Astrocyte (in vitro differentiated cells and primary cell): ENCODE results near the gene ATRN.

ENCODE experiments used
- EZH2 ChIP-seq: IDR thresholded peaks from 2 replicates; pipeline ENCODE4 v1.6.1; 2012; ENCODE audit warnings: mild to moderate bottlenecking, low read length, inconsistent platforms; ENCODE audit not compliant: insufficient read depth
- TF ChIP-seq, protein P1 (sequence below): IDR thresholded peaks from 2 replicates; pipeline ENCODE4 v1.5.1; 2011; ENCODE audit warnings: low read depth, mild to moderate bottlenecking, inconsistent platforms, low read length, moderate library complexity; ENCODE audit not compliant: insufficient read depth

DNA sequence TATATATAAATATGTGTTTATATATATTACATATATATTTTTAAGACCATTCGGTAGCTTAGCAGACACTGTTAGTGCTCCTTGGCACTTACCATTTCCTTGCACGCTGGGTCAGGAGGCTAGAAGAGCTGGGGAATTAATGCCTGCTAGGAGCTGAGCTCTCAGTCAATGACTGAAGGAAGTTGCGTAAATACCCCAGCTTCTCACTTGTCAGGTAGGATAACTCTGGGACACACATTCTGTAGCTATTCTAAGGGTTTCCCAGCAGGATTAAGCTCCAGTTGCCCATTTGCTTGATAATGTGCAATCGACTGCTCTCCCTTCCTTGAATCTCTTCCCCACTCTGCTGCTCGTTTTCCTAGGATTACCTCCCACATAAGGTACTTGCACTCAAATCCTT is 47.7 kb upstream of the ATRN start:
- TF ChIP-seq, protein P1, sequence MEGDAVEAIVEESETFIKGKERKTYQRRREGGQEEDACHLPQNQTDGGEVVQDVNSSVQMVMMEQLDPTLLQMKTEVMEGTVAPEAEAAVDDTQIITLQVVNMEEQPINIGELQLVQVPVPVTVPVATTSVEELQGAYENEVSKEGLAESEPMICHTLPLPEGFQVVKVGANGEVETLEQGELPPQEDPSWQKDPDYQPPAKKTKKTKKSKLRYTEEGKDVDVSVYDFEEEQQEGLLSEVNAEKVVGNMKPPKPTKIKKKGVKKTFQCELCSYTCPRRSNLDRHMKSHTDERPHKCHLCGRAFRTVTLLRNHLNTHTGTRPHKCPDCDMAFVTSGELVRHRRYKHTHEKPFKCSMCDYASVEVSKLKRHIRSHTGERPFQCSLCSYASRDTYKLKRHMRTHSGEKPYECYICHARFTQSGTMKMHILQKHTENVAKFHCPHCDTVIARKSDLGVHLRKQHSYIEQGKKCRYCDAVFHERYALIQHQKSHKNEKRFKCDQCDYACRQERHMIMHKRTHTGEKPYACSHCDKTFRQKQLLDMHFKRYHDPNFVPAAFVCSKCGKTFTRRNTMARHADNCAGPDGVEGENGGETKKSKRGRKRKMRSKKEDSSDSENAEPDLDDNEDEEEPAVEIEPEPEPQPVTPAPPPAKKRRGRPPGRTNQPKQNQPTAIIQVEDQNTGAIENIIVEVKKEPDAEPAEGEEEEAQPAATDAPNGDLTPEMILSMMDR: no peak
- no peak for TF ChIP-seq EZH2
